ENCODE results near the gene RNF5. TPM values are rescaled to one million over a fixed set of nuclear protein-coding genes. Genes with fewer than 3 reads are reported as not detected.

The RNF5 gene
- total and polyA plus RNA-seq, 9 of the 15 experiments (the other 6 are each of a cell fraction or from before 2014, with no cell fraction given) = 62.2 to 245 (median 129) TPM

GRCh38 chr6:32192608-32193039 lies 14.4 kb downstream of the RNF5 start, which contains the start of gene GPSM3 (continued):
- no peak for TF ChIP-seq HNRNPUL1 (IDR thresholded peaks at IDR 0.05; ENCODE audit: low read length)
- TF ChIP-seq TRIM24 (IDR thresholded peaks at IDR 0.05) = peak in 1 of 2 experiments; percentile 63; a peak in 1 of 4 replicates
- TF ChIP-seq NR4A1 (CRISPR knock-in tag; IDR thresholded peaks at IDR 0.05) = 0 out of 2 replicates have a peak, but pooled peaks have one; percentile 13
- no peak for TF ChIP-seq NR4A1 (tag; IDR thresholded peaks at IDR 0.05)
- TF ChIP-seq EZH2 (IDR thresholded peaks at IDR 0.05; ENCODE audit: borderline replicate concordance, low read depth, low read length) = no peak
- no peak for TF ChIP-seq TFAM (CRISPR knock-in tag; conservative IDR thresholded peaks at IDR 0.05)
- peak; percentile 78 for TF ChIP-seq SPI1 (IDR thresholded peaks at IDR 0.05; ENCODE audit: borderline replicate concordance, low read depth, low read length)
- TF ChIP-seq RBBP5 (IDR thresholded peaks at IDR 0.05; ENCODE audit: borderline replicate concordance, insufficient read depth, low read length, poor library complexity, severe bottlenecking) = no peak
- TF ChIP-seq GATAD2A (IDR thresholded peaks at IDR 0.05) = 0 out of 2 replicates have a peak, but pooled peaks have one; percentile 22
- peak; percentile 60 for TF ChIP-seq SMAD4 (CRISPR knock-in tag; conservative IDR thresholded peaks at IDR 0.05)
- no peak for TF ChIP-seq BCOR (IDR thresholded peaks at IDR 0.05)
- peak; percentile 65 for TF ChIP-seq EP400 (IDR thresholded peaks at IDR 0.05)
- TF ChIP-seq MBD1 (CRISPR knock-in tag; IDR thresholded peaks at IDR 0.05) = no peak
- no peak for TF ChIP-seq PCBP2 (IDR thresholded peaks at IDR 0.05; ENCODE audit: low read depth, low read length, poor library complexity, severe bottlenecking)
- no peak for TF ChIP-seq PREB (CRISPR knock-in tag; IDR thresholded peaks at IDR 0.05)
- TF ChIP-seq ZNF511 (CRISPR knock-in tag; IDR thresholded peaks at IDR 0.05) = no peak
- peak; percentile 86 for TF ChIP-seq NBN (IDR thresholded peaks at IDR 0.05; ENCODE audit: low read depth)
- TF ChIP-seq ZNF584 (CRISPR knock-in tag; IDR thresholded peaks at IDR 0.05; ENCODE audit: low read depth) = no peak
- TF ChIP-seq TRIM28 (IDR thresholded peaks at IDR 0.05) = no peak
- no peak for TF ChIP-seq KLF16 (IDR thresholded peaks at IDR 0.05)
- TF ChIP-seq ZFPM2 (CRISPR knock-in tag; IDR thresholded peaks at IDR 0.05) = no peak
- no peak for TF ChIP-seq FOSL1 (tag; conservative IDR thresholded peaks at IDR 0.05)
- TF ChIP-seq ZNF146 (CRISPR knock-in tag; IDR thresholded peaks at IDR 0.05; ENCODE audit: unreplicated experiment) = no peak
- TF ChIP-seq SMARCE1 (IDR thresholded peaks at IDR 0.05) = peak; percentile 55
- TF ChIP-seq RNF2 (IDR thresholded peaks at IDR 0.05) = peak; percentile 91; the same call in 1 of the 2 replicates

All from K562 (cell line).